HepG2 (cell line): ENCODE measurements around the gene WTAP. TPM values are rescaled to one million over a fixed set of nuclear protein-coding genes. Genes with fewer than 3 reads are reported as not detected.
A peak's percentile ranks its signal among the peaks of the same experiment; 100 is the strongest.
"Not testable (repeated sequence)": the region's sequence is repeated elsewhere in the genome, so short reads cannot be mapped to it uniquely, and the experiment has no call there.

Experiments used
- ATAC-seq: fragments of 200-7000 bp; cut with Tn5 transposase; 3 replicates; pipeline ENCODE4 v1.9.1; 2020; ENCODE audit warnings: mild to moderate bottlenecking, moderate library complexity
- BruUV-seq: library from RNA; stranded (reverse); fragments of 400-500 nt; replicated peaks from 2 replicates; lab custom pipeline; 2021; lab: Mats Ljungman, UMichigan
- CTCF ChIA-PET: fragments of 300-600 bp; formaldehyde crosslinking; extraction: SDS; loops from one replicate; lab custom pipeline; 2021; ENCODE audit warnings: low total read pairs, inconsistent platforms, low intra/inter-chr PET ratio; lab: Yijun Ruan, JAX
- POLR2A ChIA-PET: fragments of 350-600 bp; sonication (Branson Sonifier 250); formaldehyde crosslinking; loops from one replicate; lab custom pipeline; 2020; ENCODE audit warnings: antibody characterized with exemption, inconsistent platforms; lab: Yijun Ruan, JAX
- DNase-seq: peaks from one replicate; pipeline ENCODE4 v3.0.0-alpha.2; 2015; ENCODE audit warnings: low spot score
- FAIRE-seq: peaks from 3 replicates; lab custom pipeline; 2011; peaks lifted over from hg19 to GRCh38; lab: Jason Lieb, UNC
- H2AFZ ChIP-seq: one replicate; pipeline ENCODE4 v1.6.1; 2011; ENCODE audit warnings: low read length, inconsistent platforms
- H3K27ac ChIP-seq: fragments of 300-600 bp; 3 replicates; pipeline ENCODE4 v1.8.0; 2011; ENCODE audit warnings: mixed run types, mild to moderate bottlenecking, mixed read lengths, low read length, inconsistent platforms; ENCODE audit not compliant: insufficient read depth; ENCODE audit errors: extremely low read length
- H3K27me3 ChIP-seq, 2 experiments: fragments of 200-600 bp in 1 of 2; 2 replicates in 1 of 2; 3 replicates in 1 of 2; pipeline versions ENCODE4 v1.6.0 to v1.8.0; 2011; ENCODE audit warnings: low read length in 2 of 2, mild to moderate bottlenecking in 2 of 2, moderate library complexity in 2 of 2, inconsistent platforms in 1 of 2; ENCODE audit not compliant: insufficient read depth in 2 of 2, control insufficient read depth in 1 of 2
- H3K36me3 ChIP-seq, 2 experiments: fragments of 200-600 bp in 1 of 2; replicated peaks in 1 of 2; 2 replicates in 1 of 2; 3 replicates in 1 of 2; pipeline versions ENCODE4 v1.5.1 to v1.8.0; 2011; ENCODE audit warnings: low read length in 2 of 2, inconsistent platforms in 1 of 2; ENCODE audit not compliant: insufficient read depth in 2 of 2, control insufficient read depth in 1 of 2
- H3K4me1 ChIP-seq: 2 replicates; pipeline ENCODE4 v1.5.1; 2012; ENCODE audit warnings: low read length, inconsistent platforms; ENCODE audit not compliant: insufficient read depth
- H3K4me2 ChIP-seq: 2 replicates; pipeline ENCODE4 v1.6.0; 2011; ENCODE audit warnings: low read depth, low read length, inconsistent platforms
- H3K4me3 ChIP-seq, 3 experiments: fragments of 200-600 bp in 1 of 3; sonication (generic), shearing (Covaris generic) in 1 of 3; replicated peaks in 1 of 3; 2 replicates each; pipeline ENCODE4 v1.5.1; 2011 to 2016; ENCODE audit warnings: low read length in 3 of 3, inconsistent platforms in 2 of 3, low read depth in 2 of 3, mild to moderate bottlenecking in 2 of 3, control low read depth in 1 of 3, mixed read lengths in 1 of 3; ENCODE audit not compliant: insufficient read depth in 1 of 3
- H3K79me2 ChIP-seq: one replicate; pipeline ENCODE4 v1.6.1; 2011; ENCODE audit warnings: low read length, inconsistent platforms; ENCODE audit not compliant: insufficient read depth
- H3K9ac ChIP-seq: 2 replicates; pipeline ENCODE4 v1.6.0; 2011; ENCODE audit warnings: mild to moderate bottlenecking, low read depth, low read length, inconsistent platforms; ENCODE audit not compliant: insufficient read depth
- H3K9me3 ChIP-seq: 2 replicates; pipeline ENCODE4 v1.5.1; 2012; ENCODE audit warnings: mild to moderate bottlenecking, low read length
- H4K20me1 ChIP-seq: 2 replicates; pipeline ENCODE4 v1.6.0; 2011; ENCODE audit warnings: inconsistent platforms, mild to moderate bottlenecking, low read length, moderate library complexity; ENCODE audit not compliant: insufficient read depth
- CCDC6 ChIP-seq: sonication (generic); formaldehyde crosslinking; IDR thresholded peaks from 2 replicates; pipeline ENCODE4 v1.8.1; 2022; ENCODE audit warnings: mild to moderate bottlenecking, missing genetic modification reagents, moderate library complexity
- THAP8 ChIP-seq: sonication (generic); formaldehyde crosslinking; IDR thresholded peaks from 2 replicates; pipeline ENCODE4 v1.5.1; 2020; ENCODE audit warnings: missing genetic modification reagents, mild to moderate bottlenecking, borderline replicate concordance
- ZNF121 ChIP-seq: sonication (generic); formaldehyde crosslinking; IDR thresholded peaks from 2 replicates; pipeline ENCODE4 v1.5.0; 2020; ENCODE audit warnings: mild to moderate bottlenecking, missing genetic modification reagents
- ZNF792 ChIP-seq: IDR thresholded peaks from 2 replicates; pipeline ENCODE4 v1.6.1; 2016
- WGBS: methylation state at CpG from one replicate; pipeline ENCODE4 v1.1.6; 2017; ENCODE audit warnings: low lambda C conversion rate; 5-methylcytosine and 5-hydroxymethylcytosine counted together
- in situ Hi-C: cut with HindIII; loops from 2 replicates; pipeline ENCODE4 v1.10.0; 2017; ENCODE audit warnings: low pct_unique_long_range_greater_than_20kb; ENCODE audit not compliant: extremely low pct_ligation_motif_present
- intact Hi-C: fragments of 100-400 bp; cut with micrococcal nuclease; formaldehyde crosslinking; loops from one replicate; pipeline ENCODE4 v1.10.0; 2022; ENCODE audit not compliant: unreplicated experiment
- polyA plus RNA-seq, 8 experiments: library from polyadenylated mRNA; depleted of rRNA in 3 of 8; stranded (reverse) in 7 of 8; unstranded in 1 of 8; fragments of >200 nt; fragmentation: Illumina TruSeq in 4 of 8; extraction: Trizol in 4 of 8; gene quantifications; 2 replicates each; pipeline versions ENCODE4 v1.2.1 to v1.2.3, GENCODE V29; 2011 to 2016; ENCODE audit warnings: low read depth in 4 of 8, missing spikeins in 1 of 8, mixed read lengths in 1 of 8; ENCODE audit not compliant: insufficient read depth in 1 of 8
- total RNA-seq, 5 experiments: library from RNA; depleted of rRNA; stranded (reverse); fragments of >200 nt; fragmentation: Illumina TruSeq; extraction: Trizol; gene quantifications; 2 replicates each; pipeline ENCODE4 v1.2.3, GENCODE V29; 2016; ENCODE audit warnings: low read depth in 1 of 5

Gene WTAP
- total and polyA plus RNA-seq, 2 of the 13 experiments (the other 11 are each of a cell fraction or from before 2014, with no cell fraction given) = 31.6 to 167 TPM

GRCh38 chr6:159721981-159722380 lies 5.3 kb upstream of the WTAP start:
- CTCF ChIA-PET, BruUV-seq, DNase-seq, H2AFZ ChIP-seq, FAIRE-seq, H3K36me3 ChIP-seq, H3K9ac ChIP-seq, H3K9me3 ChIP-seq, H3K27me3 ChIP-seq, H4K20me1 ChIP-seq, H3K4me3 ChIP-seq, ATAC-seq, H3K27ac ChIP-seq, in situ Hi-C loops, H3K4me2 ChIP-seq, intact Hi-C loops: not testable (repeated sequence)
- Histone ChIP-seq H3K79me2 (peaks cover 47% of the 10 kb centered on the region), H3K4me1 (peaks cover 30% of the 10 kb centered on the region)
- POLR2A ChIA-PET = interaction anchor here (9.1 to 13.1 kb wide), 2 partner anchors 29 to 39 kb away, joined by 144 to 175 read pairs; partner anchors contain the start of genes ACAT2 and SOD2
- TF ChIP-seq THAP8 (0 out of 2 replicates have a peak, but pooled peaks have one; percentile 24), ZNF121 (CRISPR knock-in tag) (peak; percentile 67; the same call in 1 of the 2 replicates)
- WGBS = 97% methylated on average over 3 of the region's 3 CpGs

GRCh38 chr6:159722655-159723054 lies 4.7 kb upstream of the WTAP start:
- in situ Hi-C loops = no loop called here
- Histone ChIP-seq H2AFZ (no peak overlapping the region), H3K4me2 (no peak overlapping the region), H3K36me3 (no peaks in the 10 kb centered on the region), H3K27me3 (no peaks in the 10 kb centered on the region), H3K9me3 (no peaks in the 10 kb centered on the region), H3K79me2 (peaks cover 49% of the 10 kb centered on the region), H3K27ac (no peak overlapping the region), H4K20me1 (peaks cover 4% of the 10 kb centered on the region; the same call in 1 of the 2 replicates), H3K9ac (no peak overlapping the region), H3K4me3 (no peak overlapping the region), H3K4me1 (peaks cover 30% of the 10 kb centered on the region)
- ChIA-PET POLR2A (interaction anchor here (9.1 to 13.1 kb wide), 3 partner anchors 30 to 68 kb away, joined by 144 to 175 read pairs (median 165); partner anchors contain the start of genes ACAT2, MRPL18, SOD2 and TCP1), CTCF (no interaction called here)
- ATAC-seq (no peak), FAIRE-seq (no peak), DNase-seq (no peak)
- intact Hi-C loops = no loop called here
- TF ChIP-seq ZNF792 (CRISPR knock-in tag) (peak; percentile 100), CCDC6 (CRISPR knock-in tag) (no peak)
- no TSS peak for BruUV-seq
